Hepatocyte (in vitro differentiated cells): ENCODE results near the gene ZNF775. TPM values are rescaled to one million over a fixed set of nuclear protein-coding genes. Genes with fewer than 3 reads are reported as not detected.

ENCODE experiments used
- DNase-seq: peaks from one replicate; pipeline ENCODE4 v3.0.0-alpha.2; 2016; ENCODE audit warnings: low spot score
- H2AFZ ChIP-seq: fragments of 200-600 bp; sonication (generic); 2 replicates; pipeline ENCODE4 v1.6.0; 2016; ENCODE audit warnings: antibody characterized with exemption, mild to moderate bottlenecking
- H3K27ac ChIP-seq: fragments of 200-600 bp; sonication (generic); 2 replicates; pipeline ENCODE4 v1.5.1; 2016; ENCODE audit warnings: mild to moderate bottlenecking
- H3K27me3 ChIP-seq: fragments of 200-600 bp; sonication (generic); 2 replicates; pipeline ENCODE4 v1.6.1; 2016
- H3K36me3 ChIP-seq: fragments of 200-600 bp; sonication (generic); replicated peaks from 2 replicates; pipeline ENCODE4 v1.5.1; 2016; ENCODE audit warnings: low read depth; ENCODE audit not compliant: insufficient read depth
- H3K4me1 ChIP-seq: fragments of 200-600 bp; sonication (generic); 2 replicates; pipeline ENCODE4 v1.5.1; 2016; ENCODE audit warnings: mild to moderate bottlenecking, moderate library complexity; ENCODE audit not compliant: insufficient read depth
- H3K4me2 ChIP-seq: fragments of 200-600 bp; sonication (generic); 2 replicates; pipeline ENCODE4 v1.6.0; 2016
- H3K4me3 ChIP-seq: fragments of 200-600 bp; sonication (generic); 2 replicates; pipeline ENCODE4 v1.5.1; 2016; ENCODE audit warnings: mild to moderate bottlenecking
- H3K79me2 ChIP-seq: fragments of 200-600 bp; sonication (generic); 2 replicates; pipeline ENCODE4 v1.6.0; 2017; ENCODE audit warnings: mild to moderate bottlenecking
- H3K9me2 ChIP-seq: fragments of 200-600 bp; sonication (generic); replicated peaks from 2 replicates; pipeline ENCODE4 v1.6.0; 2017; ENCODE audit warnings: mild to moderate bottlenecking; ENCODE audit not compliant: insufficient read depth
- H3K9me3 ChIP-seq: fragments of 200-600 bp; sonication (generic); 2 replicates; pipeline ENCODE4 v1.5.1; 2016; ENCODE audit warnings: low read depth, mild to moderate bottlenecking
- H4K20me1 ChIP-seq: fragments of 200-600 bp; sonication (generic); 2 replicates; pipeline ENCODE4 v1.6.0; 2016; ENCODE audit warnings: mild to moderate bottlenecking; ENCODE audit not compliant: insufficient read depth, poor library complexity, severe bottlenecking
- EZH2 ChIP-seq: fragments of 200-600 bp; sonication (generic); IDR thresholded peaks from 2 replicates; pipeline ENCODE4 v1.6.1; 2016; ENCODE audit warnings: antibody characterized with exemption, mild to moderate bottlenecking, borderline replicate concordance
- EZH2phosphoT487 ChIP-seq: fragments of 200-600 bp; sonication (generic); IDR thresholded peaks from one replicate; pipeline ENCODE4 v1.6.1; 2018; ENCODE audit warnings: antibody characterized with exemption, mild to moderate bottlenecking, low read depth, moderate library complexity; ENCODE audit not compliant: unreplicated experiment, severe bottlenecking
- WGBS: methylation state at CpG from one replicate; pipeline ENCODE4 v1.1.6; 2016; ENCODE audit warnings: low lambda C conversion rate; ENCODE audit errors: missing lambda C conversion rate; 5-methylcytosine and 5-hydroxymethylcytosine counted together
- polyA plus RNA-seq: library from polyadenylated mRNA; unstranded; fragments of >200 nt; fragmentation: Nextera tagmentation; extraction: Ambion mirVana; gene quantifications from 2 replicates; pipeline ENCODE4 v1.2.1, GENCODE V29; 2016
- total RNA-seq: library from RNA; depleted of rRNA; stranded (reverse); fragments of >200 nt; gene quantifications from 2 replicates; pipeline ENCODE4 v1.2.3, GENCODE V29; 2014
- TF ChIP-seq, protein P1 (sequence below): fragments of 200-600 bp; sonication (generic); IDR thresholded peaks from 2 replicates; pipeline ENCODE4 v1.5.1; 2016; ENCODE audit warnings: antibody characterized with exemption, mild to moderate bottlenecking; ENCODE audit not compliant: poor library complexity

The ZNF775 gene
- total and polyA plus RNA-seq, 2 experiments from 2014 or later: 5.2 to 10.6 TPM

DNA sequence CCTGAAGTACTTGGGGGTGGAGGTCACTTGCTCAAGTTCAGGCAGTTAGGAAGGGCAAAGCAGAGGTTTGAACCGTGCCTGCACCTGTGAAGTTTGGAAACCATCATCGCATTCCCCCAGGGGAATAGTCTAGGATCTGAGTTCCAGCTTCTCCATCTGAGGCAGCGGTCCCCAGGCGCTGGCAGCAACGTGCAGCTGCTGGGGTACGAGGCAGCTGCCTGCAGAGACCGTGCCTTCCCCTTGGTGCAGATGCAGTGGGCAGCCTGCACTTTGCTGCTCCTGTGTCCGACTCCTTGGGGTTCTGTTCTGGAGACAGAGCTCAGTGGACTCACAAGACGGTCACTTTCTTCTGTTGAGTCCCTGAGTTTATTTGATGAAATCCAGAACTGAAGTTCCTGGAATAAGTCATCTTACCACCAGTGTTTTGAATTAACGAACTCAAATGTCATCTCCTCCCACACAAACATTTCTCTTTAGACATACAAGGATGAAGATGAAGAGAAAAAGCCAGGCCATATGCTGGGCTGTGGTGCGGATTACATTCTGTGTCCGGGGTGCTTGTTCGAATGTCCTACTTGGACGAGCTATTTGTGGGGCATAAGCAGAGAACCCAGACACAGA lies 51.4 kb downstream of the ZNF775 start:
- no peak overlapping the region for H3K27ac ChIP-seq
- H3K4me3 ChIP-seq: no peak overlapping the region
- 90% methylated on average over 14 of the region's 14 CpGs for WGBS
- no peaks in the 10 kb centered on the region for H3K9me2 ChIP-seq
- H3K9me3 ChIP-seq: no peaks in the 10 kb centered on the region
- H3K27me3 ChIP-seq: no peaks in the 10 kb centered on the region
- H4K20me1 ChIP-seq: no peaks in the 10 kb centered on the region
- H3K36me3 ChIP-seq: no peaks in the 10 kb centered on the region
- no peaks in the 10 kb centered on the region for H3K79me2 ChIP-seq
- DNase-seq: no peak
- no peak overlapping the region for H3K4me2 ChIP-seq
- TF ChIP-seq EZH2 (no peak), EZH2phosphoT487 (no peak)
- TF ChIP-seq, protein P1, sequence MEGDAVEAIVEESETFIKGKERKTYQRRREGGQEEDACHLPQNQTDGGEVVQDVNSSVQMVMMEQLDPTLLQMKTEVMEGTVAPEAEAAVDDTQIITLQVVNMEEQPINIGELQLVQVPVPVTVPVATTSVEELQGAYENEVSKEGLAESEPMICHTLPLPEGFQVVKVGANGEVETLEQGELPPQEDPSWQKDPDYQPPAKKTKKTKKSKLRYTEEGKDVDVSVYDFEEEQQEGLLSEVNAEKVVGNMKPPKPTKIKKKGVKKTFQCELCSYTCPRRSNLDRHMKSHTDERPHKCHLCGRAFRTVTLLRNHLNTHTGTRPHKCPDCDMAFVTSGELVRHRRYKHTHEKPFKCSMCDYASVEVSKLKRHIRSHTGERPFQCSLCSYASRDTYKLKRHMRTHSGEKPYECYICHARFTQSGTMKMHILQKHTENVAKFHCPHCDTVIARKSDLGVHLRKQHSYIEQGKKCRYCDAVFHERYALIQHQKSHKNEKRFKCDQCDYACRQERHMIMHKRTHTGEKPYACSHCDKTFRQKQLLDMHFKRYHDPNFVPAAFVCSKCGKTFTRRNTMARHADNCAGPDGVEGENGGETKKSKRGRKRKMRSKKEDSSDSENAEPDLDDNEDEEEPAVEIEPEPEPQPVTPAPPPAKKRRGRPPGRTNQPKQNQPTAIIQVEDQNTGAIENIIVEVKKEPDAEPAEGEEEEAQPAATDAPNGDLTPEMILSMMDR: no peak
- no peaks in the 10 kb centered on the region for H3K4me1 ChIP-seq
- no peak overlapping the region for H2AFZ ChIP-seq

GRCh38 chr7:150431839-150432658 lies 52.9 kb downstream of the ZNF775 start:
- no peaks in the 10 kb centered on the region for H3K9me3 ChIP-seq
- no peak overlapping the region for H2AFZ ChIP-seq
- no peak for DNase-seq
- 90% methylated on average over 7 of the region's 7 CpGs for WGBS
- H3K4me3 ChIP-seq: no peak overlapping the region
- H3K79me2 ChIP-seq: no peaks in the 10 kb centered on the region
- TF ChIP-seq, protein P1: no peak
- TF ChIP-seq EZH2phosphoT487: no peak
- no peak for TF ChIP-seq EZH2
- H3K4me1 ChIP-seq: no peaks in the 10 kb centered on the region
- H4K20me1 ChIP-seq: no peaks in the 10 kb centered on the region
- no peaks in the 10 kb centered on the region for H3K9me2 ChIP-seq
- H3K27me3 ChIP-seq: peaks cover 3% of the 10 kb centered on the region
- H3K4me2 ChIP-seq: no peak overlapping the region
- no peak overlapping the region for H3K27ac ChIP-seq
- no peaks in the 10 kb centered on the region for H3K36me3 ChIP-seq

DNA sequence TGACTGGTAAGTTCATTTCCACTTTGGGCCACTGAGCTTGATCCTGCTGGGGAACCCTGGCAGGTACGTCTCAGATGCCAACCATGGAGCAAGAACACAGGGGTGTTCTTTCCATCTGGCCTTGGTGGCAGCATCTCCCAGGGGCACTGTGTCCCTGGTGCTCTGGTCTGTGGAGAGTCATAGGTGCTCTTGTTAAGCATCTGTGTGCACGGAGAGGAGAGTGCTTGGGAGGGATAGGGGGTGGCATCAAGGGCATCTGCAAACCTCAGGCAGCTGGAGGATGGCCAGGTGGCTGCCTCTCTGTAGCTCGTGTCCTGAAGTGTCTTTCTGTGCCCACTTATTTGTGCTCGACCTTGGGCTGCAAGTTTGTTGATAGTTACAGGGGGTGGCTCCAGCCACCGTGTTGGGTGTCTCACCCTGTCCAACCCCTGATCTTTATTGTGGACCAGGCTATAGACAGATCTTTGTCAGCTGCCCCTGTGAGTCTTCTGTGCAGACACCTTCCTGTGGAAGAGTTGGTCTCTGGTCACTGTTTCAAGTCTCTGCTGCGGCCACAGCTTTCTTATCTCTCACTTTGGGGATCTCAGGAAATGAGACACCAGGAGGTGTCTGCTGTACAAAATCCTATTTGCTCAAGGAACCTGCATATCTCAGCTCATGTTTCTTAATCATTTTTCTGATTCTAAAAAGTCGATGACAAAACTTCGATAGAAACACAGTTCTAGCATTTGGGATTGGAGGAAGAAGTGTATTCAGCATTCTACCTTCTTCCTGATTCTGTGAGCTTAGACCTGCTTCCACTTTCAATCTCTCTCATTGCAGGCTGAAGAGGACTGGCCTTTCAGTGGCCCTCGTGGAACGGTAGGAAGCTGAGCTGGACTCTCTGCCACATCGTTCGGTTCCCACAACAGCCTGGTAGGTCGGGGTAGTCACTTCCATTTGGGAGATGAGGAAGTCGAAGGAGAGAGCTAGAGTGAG lies 54.1 kb downstream of the ZNF775 start:
- H3K4me1 ChIP-seq: no peaks in the 10 kb centered on the region
- H3K79me2 ChIP-seq: no peaks in the 10 kb centered on the region
- H2AFZ ChIP-seq: no peak overlapping the region
- TF ChIP-seq, protein P1: no peak
- no peak for TF ChIP-seq EZH2
- H3K27me3 ChIP-seq: peaks cover 3% of the 10 kb centered on the region
- H3K9me3 ChIP-seq: no peaks in the 10 kb centered on the region
- H3K4me2 ChIP-seq: no peak overlapping the region
- DNase-seq: no peak
- no peaks in the 10 kb centered on the region for H4K20me1 ChIP-seq
- H3K9me2 ChIP-seq: no peaks in the 10 kb centered on the region
- no peaks in the 10 kb centered on the region for H3K36me3 ChIP-seq
- H3K27ac ChIP-seq: no peak overlapping the region
- WGBS: 83% methylated on average over 14 of the region's 14 CpGs
- no peak overlapping the region for H3K4me3 ChIP-seq
